IPS-NIHi7 (cell line): Measurements from ENCODE around the gene SMARCA4.
A peak's percentile ranks its signal among the peaks of the same experiment; 100 is the strongest.

ENCODE experiments used
- DNase-seq: peaks from one replicate; pipeline ENCODE4 v3.0.0; 2012; ENCODE audit warnings: mixed read lengths; ENCODE audit errors: extremely low spot score

The SMARCA4 gene

DNA sequence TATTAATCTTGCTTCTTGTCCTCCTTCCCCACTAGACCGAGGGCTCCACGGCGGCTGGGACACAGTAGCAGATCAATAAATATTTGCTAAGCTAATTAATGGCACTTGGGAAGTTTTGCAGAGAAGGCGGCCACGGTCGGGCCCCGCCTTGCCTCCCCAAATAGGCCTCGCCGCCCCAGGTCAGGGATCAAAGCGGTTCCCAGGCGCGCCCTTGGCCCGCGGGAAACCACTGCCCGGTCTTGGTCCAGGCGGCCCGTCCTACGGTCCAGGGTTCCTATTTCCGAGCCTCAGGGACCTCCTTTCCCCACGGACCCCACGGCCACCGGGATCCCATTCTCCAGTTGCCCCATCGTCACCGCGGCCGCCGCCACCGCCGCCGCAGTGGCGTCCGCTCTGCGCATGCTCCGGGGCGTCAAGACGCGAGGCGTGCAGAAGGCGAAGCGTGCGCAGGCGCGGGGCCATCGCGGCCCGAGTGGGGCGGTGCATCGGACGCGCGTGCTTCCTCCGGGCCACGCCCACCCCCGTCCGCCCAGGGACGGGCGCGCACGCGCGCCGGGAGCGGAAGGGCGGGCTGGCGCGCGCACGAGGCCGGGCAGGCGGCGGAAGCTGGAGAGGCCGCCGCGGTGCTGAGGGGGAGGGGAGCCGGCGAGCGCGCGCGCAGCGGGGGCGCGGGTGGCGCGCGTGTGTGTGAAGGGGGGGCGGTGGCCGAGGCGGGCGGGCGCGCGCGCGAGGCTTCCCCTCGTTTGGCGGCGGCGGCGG is at the start of gene SMARCA4:
TSS of gene SMARCA4 (plus strand) at position 717 of the 759 bp plus-strand sequence. CDS start 23,122 bp downstream, outside the sequence.
- DNase-seq: peak; percentile 99

DNA sequence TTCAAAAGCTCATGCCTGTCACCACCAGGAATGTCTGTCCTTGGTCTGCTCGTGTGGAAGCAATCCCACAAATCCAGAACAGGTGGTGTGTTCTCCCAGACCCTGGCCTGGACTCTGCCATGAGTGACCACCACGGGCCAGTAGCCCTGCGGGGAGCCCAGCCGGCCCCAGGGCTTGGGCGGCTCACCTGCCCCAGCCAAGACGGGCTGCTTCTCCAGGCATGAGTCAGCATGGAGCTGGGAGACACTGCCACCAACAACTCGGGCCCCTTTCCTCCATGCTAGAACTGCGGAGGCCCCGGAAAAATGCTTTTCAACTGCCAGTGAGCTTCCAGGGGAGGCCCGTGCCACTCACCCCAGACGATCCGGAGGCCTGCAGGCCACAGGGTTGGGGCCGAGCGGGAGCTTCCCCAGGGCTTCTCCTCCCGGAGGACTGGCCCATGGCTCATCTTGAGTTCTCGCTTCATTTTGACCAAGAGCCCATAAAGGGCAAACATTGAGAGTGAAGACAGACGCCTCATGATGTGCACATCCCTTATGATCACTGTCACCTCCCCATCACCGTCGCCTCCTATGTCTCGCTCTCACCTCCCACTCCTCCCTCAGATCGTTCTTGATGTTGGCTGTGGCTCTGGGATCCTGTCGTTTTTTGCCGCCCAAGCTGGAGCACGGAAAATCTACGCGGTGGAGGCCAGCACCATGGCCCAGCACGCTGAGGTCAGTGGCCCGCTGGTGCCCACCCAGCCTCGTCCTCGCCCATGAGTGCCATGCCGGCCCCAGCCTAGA is 49.1 kb upstream of the SMARCA4 start:
- DNase-seq: no peak

DNA sequence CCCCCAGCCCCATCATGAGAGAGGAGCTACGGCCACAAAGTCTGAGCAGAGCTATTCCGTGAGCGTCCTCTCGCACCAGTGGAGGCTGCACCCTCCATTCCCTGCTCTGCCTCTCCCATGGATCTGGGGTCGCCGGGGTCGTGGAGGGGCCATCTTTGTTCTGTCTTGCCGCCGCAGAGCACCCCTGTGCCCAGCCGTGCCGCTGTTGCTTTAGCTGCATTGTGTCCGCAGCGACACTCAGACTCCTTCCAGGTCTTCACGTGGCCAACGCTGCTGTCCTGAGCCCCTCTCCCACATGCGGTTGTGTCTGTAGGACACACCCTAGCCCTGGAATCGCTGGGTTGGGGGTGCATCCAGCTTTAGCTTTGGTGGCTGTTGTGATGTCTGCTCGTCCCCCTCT is 48.2 kb upstream of the SMARCA4 start:
- DNase-seq: no peak

DNA sequence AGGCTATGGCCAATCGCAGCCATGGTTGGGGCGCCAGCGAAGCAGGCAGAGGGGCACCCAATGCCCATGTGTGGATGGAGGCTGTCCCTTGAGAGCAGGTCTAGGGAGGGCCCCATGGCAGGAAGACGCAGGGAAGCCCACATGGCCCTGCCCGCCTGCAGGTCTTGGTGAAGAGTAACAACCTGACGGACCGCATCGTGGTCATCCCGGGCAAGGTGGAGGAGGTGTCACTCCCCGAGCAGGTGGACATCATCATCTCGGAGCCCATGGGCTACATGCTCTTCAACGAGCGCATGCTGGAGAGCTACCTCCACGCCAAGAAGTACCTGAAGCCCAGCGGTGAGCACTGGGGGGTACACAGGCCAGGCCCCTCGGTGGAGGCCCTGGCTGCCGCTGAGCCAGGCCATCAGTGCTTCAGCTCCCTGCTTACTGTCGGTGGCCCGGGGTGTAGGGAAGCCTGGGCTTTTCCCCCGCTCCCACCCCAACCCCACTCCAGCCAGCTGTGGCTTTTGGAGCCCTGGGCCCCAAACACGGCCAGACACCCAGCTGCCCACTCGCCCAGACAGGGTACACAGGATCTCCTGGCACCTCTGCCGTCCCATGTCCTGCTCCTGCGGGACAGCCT is 47.0 kb upstream of the SMARCA4 start:
- DNase-seq: no peak

DNA sequence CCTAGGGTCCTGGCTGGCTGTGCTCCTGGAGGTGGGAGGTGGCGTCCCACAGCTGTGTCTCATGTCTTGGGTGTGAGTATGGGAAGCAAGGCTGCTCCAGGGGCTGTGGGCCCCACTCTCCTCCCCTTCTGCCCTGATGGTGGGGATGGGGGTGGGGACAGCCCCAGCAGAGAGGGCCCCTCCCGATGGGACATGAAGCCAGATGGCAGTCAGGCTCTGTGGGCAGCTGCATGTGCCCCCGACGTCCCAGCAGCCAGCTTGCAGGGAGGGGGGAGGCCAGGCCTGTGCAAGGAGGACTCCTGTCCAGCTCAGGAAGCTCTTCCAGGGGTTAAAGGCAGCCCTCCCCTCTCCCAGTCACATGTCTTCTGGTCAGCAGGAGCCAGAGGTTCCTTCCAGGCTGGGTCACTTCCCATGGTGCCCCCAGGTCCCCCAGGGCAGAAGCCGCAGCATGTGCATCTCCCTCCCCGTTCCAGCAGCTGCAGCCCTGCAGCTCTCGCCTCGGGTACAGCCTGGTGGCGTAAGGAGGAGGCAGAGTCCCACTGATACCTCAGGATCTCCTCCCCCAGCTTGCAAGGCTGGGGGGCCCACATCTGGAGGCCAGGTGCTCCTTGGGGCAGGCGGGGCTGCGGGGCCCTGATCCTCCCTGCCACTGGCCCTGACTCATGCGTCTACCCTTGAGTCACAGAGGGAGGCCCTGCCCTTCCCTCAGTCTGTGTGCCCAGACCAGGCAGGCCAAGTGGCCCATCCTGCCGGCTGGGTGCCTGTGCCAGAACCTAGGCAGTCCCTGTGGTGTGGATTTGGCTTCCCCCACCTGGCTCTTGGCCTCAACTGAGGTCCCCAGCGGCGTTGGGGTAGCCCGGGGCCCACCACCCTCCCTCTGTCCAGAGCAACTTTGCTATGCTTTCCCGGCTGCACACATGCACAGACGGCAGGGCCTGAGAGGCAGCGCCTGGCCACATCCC is 45.4 kb upstream of the SMARCA4 start:
- DNase-seq: no peak

DNA sequence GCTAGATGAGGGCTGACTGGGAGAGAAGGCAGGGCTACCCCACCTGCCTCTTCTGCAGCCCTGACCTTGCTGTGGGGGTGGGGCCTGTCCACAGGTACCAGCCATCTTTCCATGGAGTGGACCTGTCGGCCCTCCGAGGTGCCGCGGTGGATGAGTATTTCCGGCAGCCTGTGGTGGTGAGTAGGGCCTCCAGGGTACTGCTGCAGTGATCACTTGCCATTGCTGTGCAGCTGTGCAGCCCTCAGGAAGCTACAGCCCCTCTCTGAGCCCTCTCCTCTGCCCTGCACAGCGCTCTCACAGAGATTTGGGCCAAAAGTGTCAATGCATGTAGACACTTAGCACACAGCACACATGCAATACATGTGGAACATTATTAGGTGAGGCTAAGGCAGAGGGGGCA is 44.2 kb upstream of the SMARCA4 start:
- DNase-seq: no peak

DNA sequence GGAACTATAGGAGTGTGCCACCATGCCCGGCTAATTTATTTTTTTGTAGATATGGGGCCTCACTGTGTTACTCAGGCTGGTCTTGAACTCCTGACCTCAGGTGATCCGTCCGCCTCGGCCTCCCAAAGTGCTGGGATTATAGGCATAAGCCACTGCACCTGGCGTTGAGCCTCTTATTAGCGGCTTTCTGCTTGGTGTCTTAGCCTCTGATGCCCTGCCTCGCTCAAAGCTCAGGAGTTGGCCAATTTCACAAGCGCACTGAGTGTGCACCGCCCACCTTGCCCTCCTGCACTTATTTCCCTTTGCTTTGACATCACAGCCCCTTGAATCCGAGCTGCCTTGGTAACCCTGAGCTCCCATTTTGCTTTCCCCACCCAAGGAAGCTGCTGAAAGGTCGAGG is 42.5 kb upstream of the SMARCA4 start:
- no peak for DNase-seq

DNA sequence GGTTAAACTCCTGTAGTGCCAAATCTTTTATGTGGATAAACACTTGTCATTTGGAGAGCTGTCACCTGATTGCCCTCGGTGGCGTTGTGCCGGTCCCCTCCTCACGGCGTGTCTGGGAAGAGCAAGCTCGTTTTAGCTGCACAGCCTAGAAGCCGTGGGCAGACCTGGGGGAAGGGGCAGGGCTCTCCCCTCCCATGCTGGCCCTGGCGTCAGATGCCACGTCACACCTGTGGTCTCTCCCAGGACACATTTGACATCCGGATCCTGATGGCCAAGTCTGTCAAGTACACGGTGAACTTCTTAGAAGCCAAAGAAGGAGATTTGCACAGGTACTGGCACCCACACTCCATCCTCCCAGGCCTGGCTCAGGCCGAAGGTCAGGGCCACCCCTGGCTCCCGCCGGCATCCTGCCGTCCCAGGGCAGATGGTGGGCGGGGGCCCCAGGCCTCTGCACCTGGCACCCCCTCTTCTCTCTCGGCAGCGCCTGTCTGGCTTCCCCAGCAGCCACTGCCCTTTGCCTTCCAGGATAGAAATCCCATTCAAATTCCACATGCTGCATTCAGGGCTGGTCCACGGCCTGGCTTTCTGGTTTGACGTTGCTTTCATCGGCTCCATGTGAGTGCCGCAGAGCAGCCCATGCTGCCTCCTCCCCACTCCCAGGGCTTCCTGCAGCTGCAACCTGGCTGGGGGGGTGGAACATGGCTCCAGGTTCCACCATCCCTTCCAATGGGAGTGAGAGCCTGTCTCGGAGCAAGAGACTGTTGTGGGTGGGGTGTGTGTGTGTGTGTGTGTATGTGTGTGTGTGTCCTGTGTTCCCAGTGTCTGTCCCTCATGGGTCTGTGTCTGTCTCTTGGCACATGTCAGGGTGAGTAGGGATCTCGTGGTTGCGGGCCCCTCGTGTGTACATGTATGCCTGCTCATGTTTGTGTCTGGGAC is 41.2 kb upstream of the SMARCA4 start:
- no peak for DNase-seq

DNA sequence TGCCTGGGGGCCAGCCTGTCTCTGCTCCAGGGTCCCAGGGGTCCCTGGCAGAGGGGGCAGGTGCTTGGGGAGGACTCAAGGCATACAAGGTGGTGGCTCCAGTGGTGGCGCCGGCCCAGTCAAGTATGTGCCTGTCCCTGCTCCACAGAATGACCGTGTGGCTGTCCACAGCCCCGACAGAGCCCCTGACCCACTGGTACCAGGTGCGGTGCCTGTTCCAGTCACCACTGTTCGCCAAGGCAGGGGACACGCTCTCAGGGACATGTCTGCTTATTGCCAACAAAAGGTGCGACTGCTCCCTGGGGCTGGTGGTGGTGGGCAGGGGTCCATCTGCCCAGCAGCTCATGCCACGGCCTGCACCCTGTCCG is 40.6 kb upstream of the SMARCA4 start:
- no peak for DNase-seq

DNA sequence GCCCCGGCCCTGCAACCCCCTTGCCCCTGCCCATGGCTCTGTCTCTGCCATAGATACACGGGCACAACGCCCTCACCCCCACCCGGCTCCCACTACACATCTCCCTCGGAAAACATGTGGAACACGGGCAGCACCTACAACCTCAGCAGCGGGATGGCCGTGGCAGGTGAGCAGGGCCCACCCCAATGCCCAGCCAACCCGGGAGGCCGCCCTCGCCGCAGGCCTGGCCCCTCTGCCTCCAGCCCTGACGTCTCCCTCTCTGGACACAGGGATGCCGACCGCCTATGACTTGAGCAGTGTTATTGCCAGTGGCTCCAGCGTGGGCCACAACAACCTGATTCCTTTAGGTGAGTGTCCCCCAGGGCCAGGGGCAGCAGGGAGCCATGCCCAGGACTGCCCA is 40.0 kb upstream of the SMARCA4 start:
- no peak for DNase-seq

DNA sequence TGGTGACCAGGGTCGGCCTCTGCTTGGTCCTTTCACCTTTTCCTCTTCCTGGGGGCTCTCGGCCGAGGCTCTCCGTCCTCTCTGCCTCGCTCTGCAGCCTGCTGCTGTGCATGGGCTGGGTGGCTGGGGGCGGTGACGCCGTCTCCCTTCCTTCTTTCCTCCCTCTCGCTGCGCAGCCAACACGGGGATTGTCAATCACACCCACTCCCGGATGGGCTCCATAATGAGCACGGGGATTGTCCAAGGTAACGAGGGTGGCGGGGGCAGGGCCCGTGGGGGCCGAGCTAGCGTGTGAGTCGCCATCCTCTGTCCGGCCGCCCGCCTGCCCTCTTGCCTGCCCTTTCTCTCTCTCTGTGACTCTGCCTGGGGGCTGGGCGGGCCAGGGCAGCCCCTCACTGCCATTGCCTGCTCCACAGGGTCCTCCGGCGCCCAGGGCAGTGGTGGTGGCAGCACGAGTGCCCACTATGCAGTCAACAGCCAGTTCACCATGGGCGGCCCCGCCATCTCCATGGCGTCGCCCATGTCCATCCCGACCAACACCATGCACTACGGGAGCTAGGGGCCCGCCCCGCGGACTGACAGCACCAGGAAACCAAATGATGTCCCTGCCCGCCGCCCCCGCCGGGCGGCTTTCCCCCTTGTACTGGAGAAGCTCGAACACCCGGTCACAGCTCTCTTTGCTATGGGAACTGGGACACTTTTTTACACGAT is 39.5 kb upstream of the SMARCA4 start:
- no peak for DNase-seq

DNA sequence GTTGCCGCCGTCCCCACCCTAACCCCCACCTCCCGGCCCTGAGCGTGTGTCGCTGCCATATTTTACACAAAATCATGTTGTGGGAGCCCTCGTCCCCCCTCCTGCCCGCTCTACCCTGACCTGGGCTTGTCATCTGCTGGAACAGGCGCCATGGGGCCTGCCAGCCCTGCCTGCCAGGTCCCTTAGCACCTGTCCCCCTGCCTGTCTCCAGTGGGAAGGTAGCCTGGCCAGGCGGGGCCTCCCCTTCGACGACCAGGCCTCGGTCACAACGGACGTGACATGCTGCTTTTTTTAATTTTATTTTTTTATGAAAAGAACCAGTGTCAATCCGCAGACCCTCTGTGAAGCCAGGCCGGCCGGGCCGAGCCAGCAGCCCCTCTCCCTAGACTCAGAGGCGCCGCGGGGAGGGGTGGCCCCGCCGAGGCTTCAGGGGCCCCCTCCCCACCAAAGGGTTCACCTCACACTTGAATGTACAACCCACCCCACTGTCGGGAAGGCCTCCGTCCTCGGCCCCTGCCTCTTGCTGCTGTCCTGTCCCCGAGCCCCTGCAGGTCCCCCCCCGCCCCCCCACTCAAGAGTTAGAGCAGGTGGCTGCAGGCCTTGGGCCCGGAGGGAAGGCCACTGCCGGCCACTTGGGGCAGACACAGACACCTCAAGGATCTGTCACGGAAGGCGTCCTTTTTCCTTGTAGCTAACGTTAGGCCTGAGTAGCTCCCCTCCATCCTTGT is 38.8 kb upstream of the SMARCA4 start:
- no peak for DNase-seq

DNA sequence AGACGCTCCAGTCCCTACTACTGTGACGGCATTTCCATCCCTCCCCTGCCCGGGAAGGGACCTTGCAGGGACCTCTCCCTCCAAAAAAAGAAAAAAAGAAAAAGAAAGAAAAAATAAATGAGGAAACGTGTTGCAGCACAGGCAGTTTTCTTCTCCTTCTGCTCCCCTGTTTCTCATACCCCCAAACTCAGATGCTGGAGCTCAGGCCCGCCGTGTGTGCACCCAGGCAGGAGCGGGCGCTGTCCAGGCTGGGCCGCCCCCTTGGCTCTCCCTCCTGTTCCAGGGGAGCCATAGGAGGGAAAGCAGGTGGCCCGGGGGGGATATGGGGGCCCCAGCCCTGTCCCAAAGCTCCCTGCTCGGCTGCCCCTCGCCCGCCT is 38.2 kb upstream of the SMARCA4 start:
- DNase-seq: no peak

DNA sequence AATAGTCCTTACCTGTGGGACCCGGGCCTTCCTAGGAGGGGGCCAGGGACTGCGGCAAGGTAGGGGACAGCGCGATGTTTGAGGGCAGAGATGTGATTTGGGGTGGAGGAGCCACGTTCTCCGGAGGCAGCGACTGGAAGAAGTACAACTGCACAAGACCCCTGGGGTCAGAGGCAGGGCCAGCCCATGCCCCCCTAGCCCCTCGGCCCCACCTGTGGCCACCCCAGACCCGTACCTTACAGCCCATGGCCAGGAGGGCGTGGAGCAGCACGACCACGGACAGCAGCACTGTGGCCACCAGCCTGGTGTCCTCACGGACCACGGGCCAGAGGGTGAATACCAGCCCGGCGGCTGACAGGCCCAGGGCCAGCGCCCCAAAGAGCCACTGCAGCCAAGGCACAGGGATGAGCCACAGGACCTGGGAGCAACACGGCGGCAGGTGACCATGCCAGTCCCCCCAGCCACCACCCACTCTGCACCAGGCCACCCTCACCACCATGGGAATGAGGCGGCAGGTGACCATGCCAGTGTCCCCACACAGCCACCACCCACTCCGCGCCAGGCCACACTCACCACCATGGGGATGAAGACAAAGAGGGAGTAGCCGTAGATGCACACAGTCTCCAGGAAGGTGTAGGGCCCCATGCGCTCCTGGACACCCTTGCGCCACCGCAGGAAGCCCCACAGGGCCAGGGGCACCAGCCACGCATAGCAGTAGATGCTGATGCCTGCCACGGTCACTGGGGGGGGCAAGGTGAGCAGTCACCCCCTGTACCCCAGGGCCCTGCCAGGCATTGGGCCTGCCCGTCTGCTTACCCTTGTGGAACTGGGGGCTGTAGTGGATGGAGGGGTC is 37.3 kb upstream of the SMARCA4 start:
- no peak for DNase-seq

DNA sequence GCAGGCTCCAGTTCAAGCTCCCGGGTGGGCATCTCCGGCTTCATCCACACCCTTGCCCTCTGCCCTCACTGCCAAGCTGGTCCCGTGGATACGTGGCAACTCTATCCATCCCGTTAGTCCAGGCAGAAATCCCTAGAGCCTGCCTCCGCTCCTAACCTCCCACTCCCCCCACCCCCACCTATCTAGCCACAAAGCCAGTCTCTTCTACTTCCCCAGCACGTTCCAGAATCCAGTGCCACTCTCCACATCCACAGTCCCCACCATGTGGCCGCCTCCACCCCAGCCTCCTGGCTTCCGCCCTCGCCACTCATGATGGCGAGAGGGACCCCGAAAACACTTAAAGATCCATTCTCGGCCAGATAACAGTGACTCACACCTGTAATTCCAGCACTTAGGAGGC is 36.2 kb upstream of the SMARCA4 start:
- no peak for DNase-seq

DNA sequence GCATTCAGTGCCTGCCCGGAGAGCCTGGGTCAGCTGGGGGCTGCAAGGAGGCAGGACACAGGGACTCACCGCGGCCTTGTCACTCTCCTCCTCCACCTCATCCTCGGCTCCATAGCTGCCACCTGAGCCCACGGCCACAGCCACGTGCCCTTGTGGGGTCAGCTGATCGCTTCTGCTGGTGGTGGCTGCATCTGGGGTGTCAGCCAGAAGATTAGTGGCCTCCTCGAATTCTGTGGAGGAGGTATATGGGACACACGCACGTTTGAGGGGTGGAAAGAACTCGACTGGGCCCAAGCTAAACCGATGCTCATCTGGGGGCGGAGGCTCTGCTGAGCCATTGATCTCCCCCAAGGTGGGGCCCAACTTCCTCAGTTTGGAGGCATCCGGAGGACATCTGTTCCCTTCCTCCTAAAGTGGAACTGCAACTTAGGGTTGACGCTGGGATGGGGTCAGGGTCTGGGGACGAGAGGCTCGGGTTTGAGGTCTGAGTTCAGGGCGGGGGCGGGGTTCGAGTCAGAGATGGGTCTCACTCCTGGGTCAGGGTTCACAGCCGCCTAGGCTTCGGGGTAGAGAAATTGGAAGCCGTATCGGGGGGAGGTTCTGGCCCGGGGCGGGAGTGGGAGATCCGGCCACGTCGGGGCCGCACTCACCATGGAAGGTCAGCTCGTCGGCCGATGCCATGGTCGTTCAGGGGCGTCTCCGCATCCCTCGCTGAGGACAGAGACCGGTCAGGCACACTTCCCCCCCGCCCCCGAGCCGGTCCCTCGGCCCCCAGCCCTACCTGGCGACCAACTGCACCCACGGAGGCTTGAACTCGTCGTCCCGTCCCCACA is 32.9 kb upstream of the SMARCA4 start:
- DNase-seq: no peak
